ENCODE results near the gene MYF5.

MYF5 gene

DNA sequence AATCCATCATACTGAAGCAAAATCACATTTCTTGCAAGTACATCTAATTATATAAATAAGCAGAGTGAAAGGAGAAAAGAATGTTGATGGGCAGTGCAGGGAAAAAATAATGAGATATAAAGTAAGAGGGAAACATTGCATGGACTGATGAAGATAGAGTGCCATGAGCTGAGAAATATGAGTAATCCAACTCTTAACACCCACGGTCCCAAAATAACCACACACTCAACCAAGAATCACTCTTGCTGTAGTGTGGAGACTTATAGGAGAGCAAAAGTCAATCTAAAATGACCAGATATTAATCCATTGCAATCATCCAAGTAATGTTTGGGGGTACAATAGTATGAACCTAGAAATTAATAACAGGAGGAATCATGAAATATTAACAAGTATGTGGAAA, 40.2 kb downstream of the MYF5 start:
- DNase-seq (ENCODE audit: low read depth in 1 of 2, low spot score in 1 of 2): no peak

DNA sequence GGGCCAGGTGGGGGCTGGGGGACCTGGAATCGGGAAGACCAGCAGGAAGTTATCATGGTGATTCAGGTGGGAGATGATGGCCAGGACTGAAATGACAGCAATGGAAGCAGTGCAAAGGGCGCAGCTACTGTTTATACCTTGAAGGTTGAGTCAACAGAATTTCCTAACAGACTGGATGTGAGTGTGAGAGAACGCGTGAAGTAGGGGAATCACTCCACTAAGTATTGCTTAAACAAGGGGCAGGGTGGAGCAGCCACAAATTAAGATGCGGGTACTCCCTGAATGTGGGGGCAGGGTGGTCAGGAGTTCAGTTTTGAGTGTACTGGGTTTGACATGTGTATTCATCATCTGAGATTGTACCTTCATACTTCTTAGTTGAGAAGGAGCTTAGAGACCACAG, 45.1 kb downstream of the MYF5 start:
- no peak for DNase-seq (ENCODE audit: low read depth in 1 of 2, low spot score in 1 of 2)

DNA sequence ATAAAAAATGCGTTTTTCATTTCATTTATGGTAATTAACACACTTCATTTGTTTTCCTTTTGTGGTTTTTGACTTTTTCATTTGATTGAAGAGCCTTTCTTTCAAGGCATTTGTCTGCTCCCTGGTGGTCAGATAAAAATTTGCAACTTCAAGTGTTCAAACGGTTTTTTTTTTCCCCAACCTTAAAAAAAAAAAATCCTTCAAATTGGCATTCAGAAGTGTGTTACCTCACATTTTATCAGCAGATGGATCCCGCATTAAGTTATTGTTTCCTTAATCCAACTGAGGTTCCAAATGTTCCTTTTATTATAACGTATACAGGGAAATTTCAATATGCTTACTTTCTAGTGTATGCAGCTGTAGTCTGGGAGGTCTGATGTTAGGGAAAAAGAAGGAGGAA, 47.2 kb downstream of the MYF5 start:
- no peak for DNase-seq (ENCODE audit: low read depth in 1 of 2, low spot score in 1 of 2)

DNA sequence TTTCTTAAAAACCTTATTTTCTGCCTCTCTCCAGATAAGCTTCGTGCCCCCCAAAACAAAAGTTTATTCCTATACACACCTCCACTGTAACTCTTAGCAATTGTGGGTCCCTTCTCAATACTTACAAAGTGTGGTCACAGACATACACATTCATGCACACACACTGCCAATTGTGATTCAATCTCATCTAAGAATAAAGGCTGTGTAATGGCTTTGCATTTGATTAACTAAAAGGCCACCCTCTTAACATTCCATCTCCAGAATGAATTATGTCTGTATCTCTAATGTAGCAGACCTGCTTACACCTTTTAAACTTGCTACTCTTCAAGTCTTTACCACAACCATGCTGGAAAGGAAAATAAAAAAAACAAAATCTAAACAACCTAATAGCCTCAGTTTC, 49.5 kb downstream of the MYF5 start:
- DNase-seq (ENCODE audit: low read depth in 1 of 2, low spot score in 1 of 2): no peak

DNA sequence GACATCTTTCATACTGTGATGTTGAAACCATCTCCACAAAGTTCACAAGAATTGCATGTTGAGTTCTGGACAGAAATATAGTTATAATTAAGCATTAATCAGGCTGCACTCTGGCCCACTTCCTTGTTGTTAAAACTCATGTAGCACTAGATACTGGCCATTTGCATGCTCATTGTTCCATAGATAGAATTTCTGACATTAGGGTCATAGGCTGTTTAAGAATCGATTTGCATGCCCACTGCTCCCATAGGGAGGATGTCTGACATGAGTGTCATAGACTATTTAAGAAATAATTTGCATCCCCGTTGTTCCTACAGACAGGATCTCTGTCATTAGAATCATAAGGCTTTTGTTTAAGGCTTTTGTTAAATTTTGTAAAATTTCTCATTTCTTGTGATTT, 50.2 kb downstream of the MYF5 start:
- no peak for DNase-seq (ENCODE audit: low read depth in 1 of 2, low spot score in 1 of 2)

Measured in activated CD4-positive, alpha-beta T cell treated with anti-CD3 and anti-CD28 coated beads, Interleukin-2, amount 50 U/mL, for 24 hours (primary cell).